GM12878 (cell line): ENCODE results near the gene BBS9.

ENCODE experiments used
- BRCA1 ChIP-seq: IDR thresholded peaks from 2 replicates; pipeline ENCODE4 v1.6.1; 2011; ENCODE audit warnings: low read depth, low read length, improper control_type of control experiment
- CEBPB ChIP-seq, 2 experiments: fragments of 150-350 bp in 1 of 2; IDR thresholded peaks; 2 replicates each; pipeline ENCODE4 v1.6.1; 2012 to 2014; ENCODE audit warnings: low read depth in 2 of 2, low read length in 2 of 2, borderline replicate concordance in 1 of 2, inconsistent platforms in 1 of 2
- CTCF ChIP-seq, 3 experiments: IDR thresholded peaks in 2 of 3; conservative IDR thresholded peaks in 1 of 3; 2 replicates each; pipeline ENCODE4 v1.5.1; 2011; ENCODE audit warnings: low read depth in 3 of 3, low read length in 3 of 3, mild to moderate bottlenecking in 3 of 3, control low read depth in 2 of 3, moderate library complexity in 2 of 3, inconsistent platforms in 1 of 3, mixed read lengths in 1 of 3; ENCODE audit not compliant: control insufficient read depth in 2 of 3, insufficient read depth in 1 of 3; ENCODE audit errors: extremely low read depth in 1 of 3
- MAX ChIP-seq: IDR thresholded peaks from 2 replicates; pipeline ENCODE4 v1.6.1; 2012; ENCODE audit warnings: low read depth, low read length, improper control_type of control experiment
- TCF7 ChIP-seq: IDR thresholded peaks from 2 replicates; pipeline ENCODE4 v1.6.1; 2014; ENCODE audit warnings: antibody characterized with exemption, borderline replicate concordance

GRCh38 chr7:33118383-33118782 is 11.0 kb upstream of the BBS9 start:
- TF ChIP-seq CTCF (IDR thresholded peaks at IDR 0.05 in 2 of 3, conservative IDR thresholded peaks at IDR 0.05 in 1 of 3; ENCODE audit: control insufficient read depth in 2 of 3, extremely low read depth in 1 of 3, insufficient read depth in 1 of 3, low read depth in 3 of 3, low read length in 3 of 3): no peak
- TF ChIP-seq BRCA1: no peak
- TF ChIP-seq CEBPB (IDR thresholded peaks at IDR 0.05; ENCODE audit: borderline replicate concordance in 1 of 2, low read depth in 2 of 2, low read length in 2 of 2): no peak
- TF ChIP-seq MAX: no peak
- no peak for TF ChIP-seq TCF7
